HG03095 (cell line): ENCODE measurements around the gene TFIP11.

Experiments
- ATAC-seq: cut with Tn5 transposase; IDR thresholded peaks from one replicate; pipeline ENCODE4 v1.9.1; 2021; ENCODE audit warnings: moderate library complexity; ENCODE audit not compliant: unreplicated experiment

TFIP11 gene

GRCh38 chr22:26479792-26480610 lies 32.3 kb downstream of the TFIP11 start:
- no peak for ATAC-seq

GRCh38 chr22:26479043-26479791 lies 33.1 kb downstream of the TFIP11 start:
- no peak for ATAC-seq

GRCh38 chr22:26477341-26477731 lies 34.9 kb downstream of the TFIP11 start:
- ATAC-seq = no peak

- ATAC-seq = no peak
Measured at GRCh38 chr22:26476705-26477340, 35.5 kb downstream of the TFIP11 start.

GRCh38 chr22:26474682-26475081 lies 37.6 kb downstream of the TFIP11 start:
- ATAC-seq = no peak

- no peak for ATAC-seq
Measured at GRCh38 chr22:26471522-26471921, 40.8 kb downstream of the TFIP11 start.

GRCh38 chr22:26470807-26471206 lies 41.5 kb downstream of the TFIP11 start:
- no peak for ATAC-seq

- ATAC-seq = no peak
Measured at GRCh38 chr22:26466196-26466595, 46.1 kb downstream of the TFIP11 start.

- ATAC-seq = no peak
Measured at GRCh38 chr22:26464312-26464711, 48.0 kb downstream of the TFIP11 start.

GRCh38 chr22:26463688-26464087 lies 48.6 kb downstream of the TFIP11 start:
- no peak for ATAC-seq

- no peak for ATAC-seq
Measured at GRCh38 chr22:26463101-26463661, 49.1 kb downstream of the TFIP11 start.

GRCh38 chr22:26462641-26463040 lies 49.6 kb downstream of the TFIP11 start:
- no peak for ATAC-seq

GRCh38 chr22:26462051-26462450 lies 50.2 kb downstream of the TFIP11 start:
- ATAC-seq = no peak

- ATAC-seq = no peak
Measured at GRCh38 chr22:26461188-26461810, 51.0 kb downstream of the TFIP11 start.

- ATAC-seq = no peak
Measured at GRCh38 chr22:26460202-26460601, 52.1 kb downstream of the TFIP11 start.

- ATAC-seq = no peak
Measured at GRCh38 chr22:26457661-26458272, 54.5 kb downstream of the TFIP11 start.

GRCh38 chr22:26453812-26454500 lies 58.3 kb downstream of the TFIP11 start:
- ATAC-seq = no peak

- ATAC-seq = no peak
Measured at GRCh38 chr22:26453216-26453615, 59.1 kb downstream of the TFIP11 start.

- ATAC-seq = no peak
Measured at GRCh38 chr22:26452236-26453016, 59.8 kb downstream of the TFIP11 start.
